Suprapubic skin (tissue), 4 donors: ENCODE data around the gene SPEM3. TPM values are rescaled to one million over a fixed set of nuclear protein-coding genes. Genes with fewer than 3 reads are reported as not detected.
A peak's percentile ranks its signal among the peaks of the same experiment; 100 is the strongest.

Experiments
- DNase-seq, 2 donors: peaks; one replicate each; pipeline ENCODE4 v3.0.0-alpha.2; 2019; ENCODE audit warnings: low spot score in 2 of 2
- H3K27ac ChIP-seq: fragments of 200-600 bp; sonication (generic); one replicate; pipeline ENCODE4 v1.5.1; 2019
- H3K27me3 ChIP-seq: fragments of 200-600 bp; sonication (generic); one replicate; pipeline ENCODE4 v1.5.1; 2019
- H3K36me3 ChIP-seq: fragments of 200-600 bp; sonication (generic); one replicate; pipeline ENCODE4 v1.5.1; 2019
- H3K4me1 ChIP-seq: fragments of 200-600 bp; sonication (generic); one replicate; pipeline ENCODE4 v1.5.1; 2019
- H3K4me3 ChIP-seq: fragments of 200-600 bp; sonication (generic); one replicate; pipeline ENCODE4 v1.5.1; 2019; ENCODE audit warnings: mild to moderate bottlenecking
- H3K9me3 ChIP-seq: fragments of 200-600 bp; sonication (generic); one replicate; pipeline ENCODE4 v1.5.1; 2019
- CTCF ChIP-seq, 2 donors: fragments of 200-600 bp in 1 of 2; fragments of 450-650 bp in 1 of 2; sonication (generic) in 1 of 2; IDR thresholded peaks; one replicate each; pipeline ENCODE4 v1.5.1; 2016 to 2019; ENCODE audit warnings: antibody characterized with exemption in 2 of 2, mild to moderate bottlenecking in 1 of 2, moderate library complexity in 1 of 2
- EP300 ChIP-seq: sonication (generic); formaldehyde crosslinking; IDR thresholded peaks from one replicate; pipeline ENCODE4 v1.6.1; 2017; ENCODE audit warnings: antibody characterized with exemption
- POLR2A ChIP-seq, 2 donors: fragments of 450-650 bp; IDR thresholded peaks; one replicate each; pipeline ENCODE4 v1.6.1; 2017; ENCODE audit warnings: antibody characterized with exemption in 2 of 2, mild to moderate bottlenecking in 2 of 2, moderate library complexity in 2 of 2
- POLR2AphosphoS5 ChIP-seq, 3 donors: sonication (generic); formaldehyde crosslinking; IDR thresholded peaks; one replicate each; pipeline ENCODE4 v1.6.1; 2017; ENCODE audit warnings: antibody characterized with exemption in 3 of 3
- WGBS: methylation state at CpG from one replicate; pipeline ENCODE4 v1.1.5; 2018; 5-methylcytosine and 5-hydroxymethylcytosine counted together
- total RNA-seq, 4 donors: library from RNA; depleted of rRNA; stranded (reverse); fragments of >200 nt; gene quantifications; one replicate each; pipeline ENCODE4 v1.1.0, GENCODE V29; 2016

SPEM3 gene
- total RNA-seq, 4 donors from 2014 or later, result not detected

GRCh38 chr17:7475764-7476422, 47.2 kb downstream of the SPEM3 start:
- Histone ChIP-seq H3K9me3 (no peaks in the 10 kb centered on the region), H3K27ac (peak overlapping the region; percentile 100), H3K36me3 (no peaks in the 10 kb centered on the region), H3K27me3 (no peaks in the 10 kb centered on the region), H3K4me1 (peaks cover 58% of the 10 kb centered on the region), H3K4me3 (peak overlapping the region; percentile 5)
- 42% methylated on average over 15 of the region's 15 CpGs for WGBS
- TF ChIP-seq POLR2AphosphoS5 (IDR thresholded peaks at IDR 0.05), result peak in 1 of 3 donors; percentile 64
- no peak for TF ChIP-seq CTCF (IDR thresholded peaks at IDR 0.05)
- no peak for DNase-seq

- TF ChIP-seq POLR2AphosphoS5 (IDR thresholded peaks at IDR 0.05) (no peak), POLR2A (IDR thresholded peaks at IDR 0.05) (no peak), CTCF (IDR thresholded peaks at IDR 0.05) (no peak), EP300 (no peak)
- H3K4me3 ChIP-seq, result peak overlapping the region; percentile 5
- peak overlapping the region; percentile 100 for H3K27ac ChIP-seq
- H3K4me1 ChIP-seq, result peaks cover 54% of the 10 kb centered on the region
- no peaks in the 10 kb centered on the region for H3K36me3 ChIP-seq
- DNase-seq, result no peak
- WGBS, result 9% methylated on average over 3 of the region's 3 CpGs
- H3K27me3 ChIP-seq, result no peaks in the 10 kb centered on the region
- H3K9me3 ChIP-seq, result no peaks in the 10 kb centered on the region
Measured at GRCh38 chr17:7476494-7476893, 47.8 kb downstream of the SPEM3 start.

GRCh38 chr17:7476951-7477350, 48.3 kb downstream of the SPEM3 start:
- H3K4me1 ChIP-seq, result peaks cover 56% of the 10 kb centered on the region
- H3K9me3 ChIP-seq, result no peaks in the 10 kb centered on the region
- no peaks in the 10 kb centered on the region for H3K36me3 ChIP-seq
- peak overlapping the region; percentile 100 for H3K27ac ChIP-seq
- peak overlapping the region; percentile 98 for H3K4me3 ChIP-seq
- H3K27me3 ChIP-seq, result no peaks in the 10 kb centered on the region
- DNase-seq, result no peak
- no peak for TF ChIP-seq POLR2A (IDR thresholded peaks at IDR 0.05)
- TF ChIP-seq EP300, result no peak
- TF ChIP-seq POLR2AphosphoS5 (IDR thresholded peaks at IDR 0.05), result no peak
- TF ChIP-seq CTCF (IDR thresholded peaks at IDR 0.05), result no peak
- WGBS, result 43% methylated on average over 5 of the region's 5 CpGs

- no peaks in the 10 kb centered on the region for H3K27me3 ChIP-seq
- H3K27ac ChIP-seq, result peak overlapping the region; percentile 100
- H3K36me3 ChIP-seq, result no peaks in the 10 kb centered on the region
- H3K4me1 ChIP-seq, result peaks cover 63% of the 10 kb centered on the region
- no peaks in the 10 kb centered on the region for H3K9me3 ChIP-seq
- DNase-seq, result no peak
- 12% methylated on average over 26 of the region's 26 CpGs for WGBS
- no peak for TF ChIP-seq CTCF (IDR thresholded peaks at IDR 0.05)
- TF ChIP-seq EP300, result no peak
- no peak for TF ChIP-seq POLR2AphosphoS5 (IDR thresholded peaks at IDR 0.05)
- TF ChIP-seq POLR2A (IDR thresholded peaks at IDR 0.05), result no peak
- peak overlapping the region; percentile 98 for H3K4me3 ChIP-seq
Measured at GRCh38 chr17:7477392-7478275, 49.0 kb downstream of the SPEM3 start.
